ENCODE results near the gene PLD4. TPM values are rescaled to one million over a fixed set of nuclear protein-coding genes. Genes with fewer than 3 reads are reported as not detected.

Gene PLD4
- total and polyA plus RNA-seq, 2 experiments from 2014 or later, result not detected

DNA sequence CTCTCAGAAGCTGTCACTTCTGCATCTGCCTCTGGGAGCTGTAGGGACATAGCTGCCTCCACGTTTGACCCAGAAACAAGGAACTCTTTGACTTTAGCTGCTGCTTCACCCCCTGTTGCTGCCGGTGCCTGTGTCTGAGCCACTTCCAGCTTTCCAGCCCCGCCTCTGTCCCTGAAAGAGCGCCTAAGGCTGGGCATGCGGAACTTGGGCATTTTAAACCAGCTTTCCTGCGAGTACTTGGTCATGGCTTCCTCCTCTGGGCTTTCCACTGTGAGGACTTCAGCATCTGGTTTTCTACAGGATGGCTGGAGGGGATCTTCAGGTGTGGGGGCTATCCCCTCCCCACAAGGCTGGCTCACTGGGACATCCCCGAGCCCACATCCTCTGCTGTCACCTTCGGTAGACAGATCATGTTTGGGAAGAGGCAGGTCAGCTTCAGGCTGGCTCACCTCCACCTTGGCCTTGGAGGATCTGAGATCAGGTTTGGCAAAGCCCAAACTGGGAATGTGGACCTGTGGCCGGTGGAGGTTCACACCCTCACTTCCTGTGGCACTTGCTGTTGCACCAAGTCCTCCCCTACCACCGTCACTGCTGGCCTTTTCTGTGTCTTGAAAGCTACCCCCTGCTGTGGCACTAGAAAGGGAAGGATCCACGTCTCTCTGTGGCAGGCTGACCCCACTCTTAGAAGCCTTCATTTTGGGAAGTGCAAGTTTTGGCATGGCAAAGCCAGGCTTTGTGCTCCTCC, 15.2 kb downstream of the PLD4 start:
- TF ChIP-seq EZH2 (IDR thresholded peaks at IDR 0.05; ENCODE audit: low read depth, unreplicated experiment) (no peak), CREB1 (CRISPR knock-in tag; IDR thresholded peaks at IDR 0.05; ENCODE audit: low read depth) (no peak), POLR2AphosphoS5 (IDR thresholded peaks at IDR 0.05; ENCODE audit: low read depth) (no peak), ZNF114 (CRISPR knock-in tag; IDR thresholded peaks at IDR 0.05) (no peak), JUNB (IDR thresholded peaks at IDR 0.05; ENCODE audit: unreplicated experiment) (no peak), ZNF331 (CRISPR knock-in tag; IDR thresholded peaks at IDR 0.05; ENCODE audit: low read depth) (no peak), NANOG (IDR thresholded peaks at IDR 0.05; ENCODE audit: borderline replicate concordance) (no peak), EZH2phosphoT487 (IDR thresholded peaks at IDR 0.05; ENCODE audit: unreplicated experiment) (no peak), STAT1 (IDR thresholded peaks at IDR 0.05; ENCODE audit: unreplicated experiment) (no peak)
- TF ChIP-seq, protein P1, sequence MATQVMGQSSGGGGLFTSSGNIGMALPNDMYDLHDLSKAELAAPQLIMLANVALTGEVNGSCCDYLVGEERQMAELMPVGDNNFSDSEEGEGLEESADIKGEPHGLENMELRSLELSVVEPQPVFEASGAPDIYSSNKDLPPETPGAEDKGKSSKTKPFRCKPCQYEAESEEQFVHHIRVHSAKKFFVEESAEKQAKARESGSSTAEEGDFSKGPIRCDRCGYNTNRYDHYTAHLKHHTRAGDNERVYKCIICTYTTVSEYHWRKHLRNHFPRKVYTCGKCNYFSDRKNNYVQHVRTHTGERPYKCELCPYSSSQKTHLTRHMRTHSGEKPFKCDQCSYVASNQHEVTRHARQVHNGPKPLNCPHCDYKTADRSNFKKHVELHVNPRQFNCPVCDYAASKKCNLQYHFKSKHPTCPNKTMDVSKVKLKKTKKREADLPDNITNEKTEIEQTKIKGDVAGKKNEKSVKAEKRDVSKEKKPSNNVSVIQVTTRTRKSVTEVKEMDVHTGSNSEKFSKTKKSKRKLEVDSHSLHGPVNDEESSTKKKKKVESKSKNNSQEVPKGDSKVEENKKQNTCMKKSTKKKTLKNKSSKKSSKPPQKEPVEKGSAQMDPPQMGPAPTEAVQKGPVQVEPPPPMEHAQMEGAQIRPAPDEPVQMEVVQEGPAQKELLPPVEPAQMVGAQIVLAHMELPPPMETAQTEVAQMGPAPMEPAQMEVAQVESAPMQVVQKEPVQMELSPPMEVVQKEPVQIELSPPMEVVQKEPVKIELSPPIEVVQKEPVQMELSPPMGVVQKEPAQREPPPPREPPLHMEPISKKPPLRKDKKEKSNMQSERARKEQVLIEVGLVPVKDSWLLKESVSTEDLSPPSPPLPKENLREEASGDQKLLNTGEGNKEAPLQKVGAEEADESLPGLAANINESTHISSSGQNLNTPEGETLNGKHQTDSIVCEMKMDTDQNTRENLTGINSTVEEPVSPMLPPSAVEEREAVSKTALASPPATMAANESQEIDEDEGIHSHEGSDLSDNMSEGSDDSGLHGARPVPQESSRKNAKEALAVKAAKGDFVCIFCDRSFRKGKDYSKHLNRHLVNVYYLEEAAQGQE (IDR thresholded peaks at IDR 0.05; ENCODE audit: unreplicated experiment), result no peak
- TF ChIP-seq, protein P2, sequence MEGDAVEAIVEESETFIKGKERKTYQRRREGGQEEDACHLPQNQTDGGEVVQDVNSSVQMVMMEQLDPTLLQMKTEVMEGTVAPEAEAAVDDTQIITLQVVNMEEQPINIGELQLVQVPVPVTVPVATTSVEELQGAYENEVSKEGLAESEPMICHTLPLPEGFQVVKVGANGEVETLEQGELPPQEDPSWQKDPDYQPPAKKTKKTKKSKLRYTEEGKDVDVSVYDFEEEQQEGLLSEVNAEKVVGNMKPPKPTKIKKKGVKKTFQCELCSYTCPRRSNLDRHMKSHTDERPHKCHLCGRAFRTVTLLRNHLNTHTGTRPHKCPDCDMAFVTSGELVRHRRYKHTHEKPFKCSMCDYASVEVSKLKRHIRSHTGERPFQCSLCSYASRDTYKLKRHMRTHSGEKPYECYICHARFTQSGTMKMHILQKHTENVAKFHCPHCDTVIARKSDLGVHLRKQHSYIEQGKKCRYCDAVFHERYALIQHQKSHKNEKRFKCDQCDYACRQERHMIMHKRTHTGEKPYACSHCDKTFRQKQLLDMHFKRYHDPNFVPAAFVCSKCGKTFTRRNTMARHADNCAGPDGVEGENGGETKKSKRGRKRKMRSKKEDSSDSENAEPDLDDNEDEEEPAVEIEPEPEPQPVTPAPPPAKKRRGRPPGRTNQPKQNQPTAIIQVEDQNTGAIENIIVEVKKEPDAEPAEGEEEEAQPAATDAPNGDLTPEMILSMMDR (conservative IDR thresholded peaks at IDR 0.05; ENCODE audit: low read depth in 2 of 2), result no peak
- TF ChIP-seq, protein P3, sequence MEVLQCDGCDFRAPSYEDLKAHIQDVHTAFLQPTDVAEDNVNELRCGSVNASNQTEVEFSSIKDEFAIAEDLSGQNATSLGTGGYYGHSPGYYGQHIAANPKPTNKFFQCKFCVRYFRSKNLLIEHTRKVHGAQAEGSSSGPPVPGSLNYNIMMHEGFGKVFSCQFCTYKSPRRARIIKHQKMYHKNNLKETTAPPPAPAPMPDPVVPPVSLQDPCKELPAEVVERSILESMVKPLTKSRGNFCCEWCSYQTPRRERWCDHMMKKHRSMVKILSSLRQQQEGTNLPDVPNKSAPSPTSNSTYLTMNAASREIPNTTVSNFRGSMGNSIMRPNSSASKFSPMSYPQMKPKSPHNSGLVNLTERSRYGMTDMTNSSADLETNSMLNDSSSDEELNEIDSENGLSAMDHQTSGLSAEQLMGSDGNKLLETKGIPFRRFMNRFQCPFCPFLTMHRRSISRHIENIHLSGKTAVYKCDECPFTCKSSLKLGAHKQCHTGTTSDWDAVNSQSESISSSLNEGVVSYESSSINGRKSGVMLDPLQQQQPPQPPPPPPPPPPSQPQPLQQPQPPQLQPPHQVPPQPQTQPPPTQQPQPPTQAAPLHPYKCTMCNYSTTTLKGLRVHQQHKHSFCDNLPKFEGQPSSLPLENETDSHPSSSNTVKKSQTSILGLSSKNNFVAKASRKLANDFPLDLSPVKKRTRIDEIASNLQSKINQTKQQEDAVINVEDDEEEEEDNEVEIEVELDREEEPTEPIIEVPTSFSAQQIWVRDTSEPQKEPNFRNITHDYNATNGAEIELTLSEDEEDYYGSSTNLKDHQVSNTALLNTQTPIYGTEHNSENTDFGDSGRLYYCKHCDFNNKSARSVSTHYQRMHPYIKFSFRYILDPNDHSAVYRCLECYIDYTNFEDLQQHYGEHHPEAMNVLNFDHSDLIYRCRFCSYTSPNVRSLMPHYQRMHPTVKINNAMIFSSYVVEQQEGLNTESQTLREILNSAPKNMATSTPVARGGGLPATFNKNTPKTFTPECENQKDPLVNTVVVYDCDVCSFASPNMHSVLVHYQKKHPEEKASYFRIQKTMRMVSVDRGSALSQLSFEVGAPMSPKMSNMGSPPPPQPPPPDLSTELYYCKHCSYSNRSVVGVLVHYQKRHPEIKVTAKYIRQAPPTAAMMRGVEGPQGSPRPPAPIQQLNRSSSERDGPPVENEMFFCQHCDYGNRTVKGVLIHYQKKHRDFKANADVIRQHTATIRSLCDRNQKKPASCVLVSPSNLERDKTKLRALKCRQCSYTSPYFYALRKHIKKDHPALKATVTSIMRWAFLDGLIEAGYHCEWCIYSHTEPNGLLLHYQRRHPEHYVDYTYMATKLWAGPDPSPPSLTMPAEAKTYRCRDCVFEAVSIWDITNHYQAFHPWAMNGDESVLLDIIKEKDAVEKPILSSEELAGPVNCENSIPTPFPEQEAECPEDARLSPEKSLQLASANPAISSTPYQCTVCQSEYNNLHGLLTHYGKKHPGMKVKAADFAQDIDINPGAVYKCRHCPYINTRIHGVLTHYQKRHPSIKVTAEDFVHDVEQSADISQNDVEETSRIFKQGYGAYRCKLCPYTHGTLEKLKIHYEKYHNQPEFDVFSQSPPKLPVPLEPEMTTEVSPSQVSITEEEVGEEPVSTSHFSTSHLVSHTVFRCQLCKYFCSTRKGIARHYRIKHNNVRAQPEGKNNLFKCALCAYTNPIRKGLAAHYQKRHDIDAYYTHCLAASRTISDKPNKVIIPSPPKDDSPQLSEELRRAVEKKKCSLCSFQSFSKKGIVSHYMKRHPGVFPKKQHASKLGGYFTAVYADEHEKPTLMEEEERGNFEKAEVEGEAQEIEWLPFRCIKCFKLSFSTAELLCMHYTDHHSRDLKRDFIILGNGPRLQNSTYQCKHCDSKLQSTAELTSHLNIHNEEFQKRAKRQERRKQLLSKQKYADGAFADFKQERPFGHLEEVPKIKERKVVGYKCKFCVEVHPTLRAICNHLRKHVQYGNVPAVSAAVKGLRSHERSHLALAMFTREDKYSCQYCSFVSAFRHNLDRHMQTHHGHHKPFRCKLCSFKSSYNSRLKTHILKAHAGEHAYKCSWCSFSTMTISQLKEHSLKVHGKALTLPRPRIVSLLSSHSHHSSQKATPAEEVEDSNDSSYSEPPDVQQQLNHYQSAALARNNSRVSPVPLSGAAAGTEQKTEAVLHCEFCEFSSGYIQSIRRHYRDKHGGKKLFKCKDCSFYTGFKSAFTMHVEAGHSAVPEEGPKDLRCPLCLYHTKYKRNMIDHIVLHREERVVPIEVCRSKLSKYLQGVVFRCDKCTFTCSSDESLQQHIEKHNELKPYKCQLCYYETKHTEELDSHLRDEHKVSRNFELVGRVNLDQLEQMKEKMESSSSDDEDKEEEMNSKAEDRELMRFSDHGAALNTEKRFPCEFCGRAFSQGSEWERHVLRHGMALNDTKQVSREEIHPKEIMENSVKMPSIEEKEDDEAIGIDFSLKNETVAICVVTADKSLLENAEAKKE (CRISPR knock-in tag; IDR thresholded peaks at IDR 0.05), result no peak
- TF ChIP-seq, protein P4, sequence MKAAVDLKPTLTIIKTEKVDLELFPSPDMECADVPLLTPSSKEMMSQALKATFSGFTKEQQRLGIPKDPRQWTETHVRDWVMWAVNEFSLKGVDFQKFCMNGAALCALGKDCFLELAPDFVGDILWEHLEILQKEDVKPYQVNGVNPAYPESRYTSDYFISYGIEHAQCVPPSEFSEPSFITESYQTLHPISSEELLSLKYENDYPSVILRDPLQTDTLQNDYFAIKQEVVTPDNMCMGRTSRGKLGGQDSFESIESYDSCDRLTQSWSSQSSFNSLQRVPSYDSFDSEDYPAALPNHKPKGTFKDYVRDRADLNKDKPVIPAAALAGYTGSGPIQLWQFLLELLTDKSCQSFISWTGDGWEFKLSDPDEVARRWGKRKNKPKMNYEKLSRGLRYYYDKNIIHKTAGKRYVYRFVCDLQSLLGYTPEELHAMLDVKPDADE (IDR thresholded peaks at IDR 0.05), result no peak
- no peaks in the 10 kb centered on the region for H3K4me1 Mint-ChIP-seq
- Histone ChIP-seq H3F3A (replicated peaks; ENCODE audit: low read depth) (no peaks in the 10 kb centered on the region), H3K79me2 (replicated peaks; ENCODE audit: insufficient read depth) (no peaks in the 10 kb centered on the region), H3K4me3 (no peak overlapping the region), H3K27me3 (ENCODE audit: insufficient read depth) (peaks cover 33% of the 10 kb centered on the region), H3K27ac (ENCODE audit: low read depth) (no peak overlapping the region), H3K4me2 (no peak overlapping the region), H3K36me3 (ENCODE audit: insufficient read depth) (no peaks in the 10 kb centered on the region), H2AFZ (no peak overlapping the region), H3K4me1 (ENCODE audit: insufficient read depth) (no peaks in the 10 kb centered on the region), H3K9me2 (ENCODE audit: insufficient read depth) (no peaks in the 10 kb centered on the region), H4K20me1 (replicated peaks; ENCODE audit: insufficient read depth) (no peaks in the 10 kb centered on the region)
- ATAC-seq (no peak), DNase-seq (ENCODE audit: low spot score) (no peak)
- H3K9me3 Mint-ChIP-seq, result peaks cover 7% of the 10 kb centered on the region; the same call in 1 of the 3 replicates
- no peaks in the 10 kb centered on the region for H3K36me3 Mint-ChIP-seq (ENCODE audit: low read depth)
- H3K4me3 Mint-ChIP-seq, result no peak overlapping the region
- H3K27me3 Mint-ChIP-seq (ENCODE audit: insufficient read depth, low read depth, poor library complexity), result peaks cover 32% of the 10 kb centered on the region
- no peak overlapping the region for H3K27ac Mint-ChIP-seq
